ENCODE results near the gene TMBIM4. TPM values are rescaled to one million over a fixed set of nuclear protein-coding genes. Genes with fewer than 3 reads are reported as not detected.

TMBIM4 gene
- polyA plus RNA-seq, 1 of the 3 experiments (the other 2 are of a cell fraction), result 68.5 TPM

DNA sequence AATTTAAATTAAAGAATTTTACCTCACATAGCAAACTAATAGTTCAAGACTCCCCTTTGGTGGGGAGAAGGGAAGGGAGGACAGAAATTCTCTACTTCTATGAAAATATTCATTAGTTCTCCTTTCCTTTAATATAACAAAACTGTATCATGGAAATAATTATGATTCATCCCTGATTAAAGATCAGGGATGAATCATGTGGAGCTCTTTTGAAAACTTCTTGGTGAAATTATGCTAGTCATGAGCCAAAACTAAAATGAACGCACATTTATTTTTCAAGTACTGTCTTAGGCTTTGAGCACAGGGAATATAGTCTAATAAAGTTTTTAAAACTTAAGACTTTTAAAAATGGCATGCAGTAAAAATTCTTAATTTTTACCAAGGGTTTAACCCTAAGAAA is 17.1 kb downstream of the TMBIM4 start:
- H3K27ac ChIP-seq (ENCODE audit: low read depth in 2 of 2, low read length in 1 of 2), result peak overlapping the region in 1 of 2 experiments; percentile 85; a peak in 2 of 4 replicates
- H3K36me3 ChIP-seq (replicated peaks in 1 of 2; ENCODE audit: control insufficient read depth in 1 of 2, insufficient read depth in 2 of 2, low read length in 1 of 2), result peaks cover 10 to 25% of the 10 kb centered on the region in 2 experiments
- H3K4me2 ChIP-seq, result peak overlapping the region; percentile 63
- H3K9me3 ChIP-seq, result no peaks in the 10 kb centered on the region
- DNase-seq, result no peak
- no peak for TF ChIP-seq GABPA (IDR thresholded peaks at IDR 0.05; ENCODE audit: low read depth)
- TF ChIP-seq, protein P1, sequence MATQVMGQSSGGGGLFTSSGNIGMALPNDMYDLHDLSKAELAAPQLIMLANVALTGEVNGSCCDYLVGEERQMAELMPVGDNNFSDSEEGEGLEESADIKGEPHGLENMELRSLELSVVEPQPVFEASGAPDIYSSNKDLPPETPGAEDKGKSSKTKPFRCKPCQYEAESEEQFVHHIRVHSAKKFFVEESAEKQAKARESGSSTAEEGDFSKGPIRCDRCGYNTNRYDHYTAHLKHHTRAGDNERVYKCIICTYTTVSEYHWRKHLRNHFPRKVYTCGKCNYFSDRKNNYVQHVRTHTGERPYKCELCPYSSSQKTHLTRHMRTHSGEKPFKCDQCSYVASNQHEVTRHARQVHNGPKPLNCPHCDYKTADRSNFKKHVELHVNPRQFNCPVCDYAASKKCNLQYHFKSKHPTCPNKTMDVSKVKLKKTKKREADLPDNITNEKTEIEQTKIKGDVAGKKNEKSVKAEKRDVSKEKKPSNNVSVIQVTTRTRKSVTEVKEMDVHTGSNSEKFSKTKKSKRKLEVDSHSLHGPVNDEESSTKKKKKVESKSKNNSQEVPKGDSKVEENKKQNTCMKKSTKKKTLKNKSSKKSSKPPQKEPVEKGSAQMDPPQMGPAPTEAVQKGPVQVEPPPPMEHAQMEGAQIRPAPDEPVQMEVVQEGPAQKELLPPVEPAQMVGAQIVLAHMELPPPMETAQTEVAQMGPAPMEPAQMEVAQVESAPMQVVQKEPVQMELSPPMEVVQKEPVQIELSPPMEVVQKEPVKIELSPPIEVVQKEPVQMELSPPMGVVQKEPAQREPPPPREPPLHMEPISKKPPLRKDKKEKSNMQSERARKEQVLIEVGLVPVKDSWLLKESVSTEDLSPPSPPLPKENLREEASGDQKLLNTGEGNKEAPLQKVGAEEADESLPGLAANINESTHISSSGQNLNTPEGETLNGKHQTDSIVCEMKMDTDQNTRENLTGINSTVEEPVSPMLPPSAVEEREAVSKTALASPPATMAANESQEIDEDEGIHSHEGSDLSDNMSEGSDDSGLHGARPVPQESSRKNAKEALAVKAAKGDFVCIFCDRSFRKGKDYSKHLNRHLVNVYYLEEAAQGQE (IDR thresholded peaks at IDR 0.05; ENCODE audit: low read depth, low read length), result no peak
- TF ChIP-seq NFIC (IDR thresholded peaks at IDR 0.05; ENCODE audit: borderline replicate concordance), result peak; percentile 15; the same call in 1 of the 2 replicates
- TF ChIP-seq TCF12 (IDR thresholded peaks at IDR 0.05), result peak; percentile 58
- TF ChIP-seq JUND (IDR thresholded peaks at IDR 0.05), result peak; percentile 53
- peak; percentile 75; the same call in 1 of the 2 replicates for TF ChIP-seq FOSL2 (IDR thresholded peaks at IDR 0.05; ENCODE audit: borderline replicate concordance, low read depth)
- no peaks in the 10 kb centered on the region for H4K20me1 ChIP-seq (ENCODE audit: insufficient read depth)
- H3K27me3 ChIP-seq (ENCODE audit: insufficient read depth), result no peaks in the 10 kb centered on the region
- POLR2A ChIA-PET, result no interaction called here
- CTCF ChIA-PET, result no interaction called here
- no peaks in the 10 kb centered on the region for H3K9me2 ChIP-seq
- 54% methylated on average over 1 of the region's 1 CpG for WGBS (ENCODE audit: low lambda C conversion rate)
- no peak overlapping the region; a peak in 1 of 4 replicates for H3K4me3 ChIP-seq (ENCODE audit: low read depth in 2 of 2, low read length in 1 of 2)
- peaks cover 22% of the 10 kb centered on the region for H3F3A ChIP-seq (replicated peaks; ENCODE audit: insufficient read depth)
- peak overlapping the region; percentile 39; the same call in 1 of the 2 replicates for H3K9ac ChIP-seq
- peaks cover 0 to 19% of the 10 kb centered on the region in 2 experiments; a peak in 2 of 4 replicates for H3K4me1 ChIP-seq (ENCODE audit: control insufficient read depth in 1 of 2, insufficient read depth in 2 of 2, low read depth in 1 of 2, low read length in 1 of 2)
- H3K79me2 ChIP-seq (ENCODE audit: insufficient read depth), result peaks cover 28% of the 10 kb centered on the region
- H2AFZ ChIP-seq (ENCODE audit: low read depth), result no peak overlapping the region

DNA sequence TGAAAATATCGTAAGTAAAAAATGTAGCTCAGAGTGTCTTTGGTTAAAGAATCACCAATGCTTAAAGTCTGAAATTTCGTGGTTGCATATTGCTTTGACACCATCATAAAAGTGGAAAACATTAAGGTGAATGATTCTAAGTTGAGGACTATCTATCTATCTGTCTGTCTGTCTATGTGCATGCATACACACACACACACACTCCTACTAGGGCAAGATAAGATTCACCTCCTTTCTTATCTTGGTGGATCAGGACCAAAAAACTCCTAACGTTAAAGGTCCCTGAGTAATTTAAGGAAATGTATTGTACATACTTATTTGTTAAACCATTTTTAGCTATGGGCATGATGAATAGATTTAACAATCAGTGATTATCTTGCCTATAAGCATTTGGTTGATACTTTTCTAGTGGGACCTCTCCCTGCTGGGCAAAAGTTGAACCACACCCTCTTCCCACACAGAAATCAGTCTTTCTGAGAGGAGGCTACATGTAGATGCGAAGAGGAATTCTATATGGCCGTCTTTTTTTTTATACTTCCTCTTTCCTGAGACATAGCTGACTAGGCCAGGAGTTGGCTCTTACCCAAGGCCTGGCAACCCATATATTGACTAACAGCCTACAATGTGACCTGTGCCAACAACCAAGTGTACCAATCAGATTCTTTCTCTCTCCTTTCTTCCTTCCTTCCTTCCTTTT is 19.9 kb downstream of the TMBIM4 start:
- Histone ChIP-seq H3K9ac (no peak overlapping the region), H3K36me3 (replicated peaks in 1 of 2; ENCODE audit: control insufficient read depth in 1 of 2, insufficient read depth in 2 of 2, low read length in 1 of 2) (peaks cover 21 to 39% of the 10 kb centered on the region in 2 experiments), H3F3A (replicated peaks; ENCODE audit: insufficient read depth) (peaks cover 30% of the 10 kb centered on the region), H3K4me3 (ENCODE audit: low read depth in 2 of 2, low read length in 1 of 2) (no peak overlapping the region), H3K27ac (ENCODE audit: low read depth in 2 of 2, low read length in 1 of 2) (no peak overlapping the region), H3K9me3 (no peaks in the 10 kb centered on the region), H3K27me3 (ENCODE audit: insufficient read depth) (no peaks in the 10 kb centered on the region), H4K20me1 (ENCODE audit: insufficient read depth) (no peaks in the 10 kb centered on the region), H3K4me2 (no peak overlapping the region), H3K4me1 (ENCODE audit: control insufficient read depth in 1 of 2, insufficient read depth in 2 of 2, low read depth in 1 of 2, low read length in 1 of 2) (peaks cover 0 to 15% of the 10 kb centered on the region in 2 experiments; a peak in 2 of 4 replicates), H3K9me2 (no peaks in the 10 kb centered on the region), H2AFZ (ENCODE audit: low read depth) (no peak overlapping the region), H3K79me2 (ENCODE audit: insufficient read depth) (peaks cover 12% of the 10 kb centered on the region)
- CTCF ChIA-PET, result no interaction called here
- POLR2A ChIA-PET, result no interaction called here
- TF ChIP-seq, protein P2, sequence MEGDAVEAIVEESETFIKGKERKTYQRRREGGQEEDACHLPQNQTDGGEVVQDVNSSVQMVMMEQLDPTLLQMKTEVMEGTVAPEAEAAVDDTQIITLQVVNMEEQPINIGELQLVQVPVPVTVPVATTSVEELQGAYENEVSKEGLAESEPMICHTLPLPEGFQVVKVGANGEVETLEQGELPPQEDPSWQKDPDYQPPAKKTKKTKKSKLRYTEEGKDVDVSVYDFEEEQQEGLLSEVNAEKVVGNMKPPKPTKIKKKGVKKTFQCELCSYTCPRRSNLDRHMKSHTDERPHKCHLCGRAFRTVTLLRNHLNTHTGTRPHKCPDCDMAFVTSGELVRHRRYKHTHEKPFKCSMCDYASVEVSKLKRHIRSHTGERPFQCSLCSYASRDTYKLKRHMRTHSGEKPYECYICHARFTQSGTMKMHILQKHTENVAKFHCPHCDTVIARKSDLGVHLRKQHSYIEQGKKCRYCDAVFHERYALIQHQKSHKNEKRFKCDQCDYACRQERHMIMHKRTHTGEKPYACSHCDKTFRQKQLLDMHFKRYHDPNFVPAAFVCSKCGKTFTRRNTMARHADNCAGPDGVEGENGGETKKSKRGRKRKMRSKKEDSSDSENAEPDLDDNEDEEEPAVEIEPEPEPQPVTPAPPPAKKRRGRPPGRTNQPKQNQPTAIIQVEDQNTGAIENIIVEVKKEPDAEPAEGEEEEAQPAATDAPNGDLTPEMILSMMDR (IDR thresholded peaks at IDR 0.05), result peak; percentile 24; the same call in 1 of the 2 replicates
- TF ChIP-seq TAF1 (IDR thresholded peaks at IDR 0.05; ENCODE audit: borderline replicate concordance, low read depth, low read length), result no peak
- DNase-seq, result no peak
- WGBS (ENCODE audit: low lambda C conversion rate), result 89% methylated on average over 5 of the region's 5 CpGs
